Ovary (tissue), 9 donors: ENCODE data around the gene SUB1. TPM values are rescaled to one million over a fixed set of nuclear protein-coding genes. Genes with fewer than 3 reads are reported as not detected.
"Not testable (repeated sequence)": the region's sequence is repeated elsewhere in the genome, so short reads cannot be mapped to it uniquely, and the experiment has no call there.

Experiments used
- DNase-seq, 5 donors: peaks; one replicate each; pipeline ENCODE4 v3.0.0-alpha.2; 2019 to 2020
- H3K27ac ChIP-seq, 2 donors: fragments of 200-600 bp; one replicate each; pipeline versions ENCODE4 v1.5.1 to v1.8.0; 2019 to 2022
- H3K27me3 ChIP-seq: fragments of 200-600 bp; one replicate; pipeline ENCODE4 v1.8.0; 2022
- H3K36me3 ChIP-seq: fragments of 200-600 bp; sonication (generic); one replicate; pipeline ENCODE4 v1.5.1; 2019
- H3K4me1 ChIP-seq: one replicate; pipeline ENCODE4 v1.8.1; 2013; ENCODE audit warnings: mild to moderate bottlenecking, moderate library complexity; ENCODE audit not compliant: insufficient read depth
- H3K4me3 ChIP-seq: fragments of 200-600 bp; sonication (generic); one replicate; pipeline ENCODE4 v1.5.1; 2017
- H3K9me3 ChIP-seq, 2 donors: fragments of 200-600 bp in 1 of 2; sonication (generic) in 1 of 2; one replicate each; pipeline versions ENCODE4 v1.5.1 to v1.8.1; 2013 to 2019; ENCODE audit warnings: mild to moderate bottlenecking in 1 of 2, moderate library complexity in 1 of 2
- CTCF ChIP-seq, 3 donors: fragments of 450-650 bp in 2 of 3; fragments of 200-600 bp in 1 of 3; IDR thresholded peaks; one replicate each; pipeline versions ENCODE4 v1.5.1 to v1.8.0; 2016 to 2022; ENCODE audit warnings: antibody characterized with exemption in 3 of 3, mild to moderate bottlenecking in 1 of 3
- EP300 ChIP-seq: sonication (generic); formaldehyde crosslinking; IDR thresholded peaks from one replicate; pipeline ENCODE4 v1.6.1; 2017; ENCODE audit warnings: antibody characterized with exemption
- POLR2A ChIP-seq: fragments of 450-650 bp; IDR thresholded peaks from one replicate; pipeline ENCODE4 v1.6.1; 2017; ENCODE audit warnings: antibody characterized with exemption, mild to moderate bottlenecking, moderate library complexity
- WGBS, 3 donors: extraction: QIAGEN DNeasy Blood & Tissue Kit in 1 of 3; methylation state at CpG; one replicate each; pipeline versions ENCODE4 v1.1.5 to v1.1.7; 2013 to 2017; 5-methylcytosine and 5-hydroxymethylcytosine counted together
- intact Hi-C, 4 donors: fragments of 100-400 bp; cut with DNase I; formaldehyde crosslinking; loops; one replicate each; pipeline versions ENCODE4 v1.11.0 to v1.15.1; 2022 to 2023
- polyA plus RNA-seq, 2 donors: library from polyadenylated mRNA; stranded (reverse); fragments of 200-250 nt in 1 of 2; fragments of 350-450 nt in 1 of 2; fragmentation: Illumina TruSeq in 1 of 2; extraction: RNeasy Lipid Tissue Mini Kit (QIAGEN cat#74804) in 1 of 2; gene quantifications; one replicate each; pipeline ENCODE4 v1.2.3, GENCODE V29; 2013 to 2014
- total RNA-seq, 7 donors: library from RNA; depleted of rRNA in 2 of 7; stranded (reverse); fragments of >200 nt in 2 of 7; fragmentation: NEBNext Ultra II Directional in 3 of 7; extraction: Animal tissue kit (Norgen Biotek cat#: 25700) in 3 of 7; gene quantifications; one replicate each; pipeline versions ENCODE4 v1.1.0 to v1.2.4, GENCODE V29; 2016 to 2023
- donor health status: DM: no; HTN: no; CAD: no; lungs with moderate emphysema.
- donor health status: DM: no; HTN: no; CAD: no.
- donor health status: Bipolar disorder and iron deficiency.
- donor health status: DM: yes; HTN: yes; CAD: no.
- donor health status: DM: no; HTN: no; CAD: no.
- donor health status: DM: yes; HTN: yes; CAD: no.

The SUB1 gene
- total and polyA plus RNA-seq, 9 donors, result 91.9 to 185 (median 124) TPM

GRCh38 chr5:32565145-32565544 lies 20.2 kb upstream of the SUB1 start:
- Histone ChIP-seq H3K9me3 (no peaks in the 10 kb centered on the region), H3K4me3 (no peak overlapping the region), H3K27ac (no peak overlapping the region), H3K27me3 (no peaks in the 10 kb centered on the region), H3K36me3 (no peaks in the 10 kb centered on the region), H3K4me1 (no peaks in the 10 kb centered on the region)
- TF ChIP-seq POLR2A (no peak), CTCF (IDR thresholded peaks at IDR 0.05) (no peak), EP300 (no peak)
- intact Hi-C loops, result no loop called here
- 22 to 43% (median 33%) methylated on average over 1 of the region's 1 CpG for WGBS, 3 donors
- DNase-seq, result no peak

GRCh38 chr5:32566319-32567111 lies 18.8 kb upstream of the SUB1 start:
- TF ChIP-seq EP300 (no peak), POLR2A (no peak), CTCF (IDR thresholded peaks at IDR 0.05) (no peak)
- Histone ChIP-seq H3K27ac (no peak overlapping the region), H3K9me3 (no peaks in the 10 kb centered on the region), H3K27me3 (no peaks in the 10 kb centered on the region), H3K36me3 (no peaks in the 10 kb centered on the region), H3K4me3 (no peak overlapping the region), H3K4me1 (no peaks in the 10 kb centered on the region)
- no peak for DNase-seq
- WGBS, 3 donors, result 52 to 78% (median 63%) methylated on average over 3 of the region's 3 CpGs
- intact Hi-C loops, result no loop called here

GRCh38 chr5:32571128-32571527 lies 14.2 kb upstream of the SUB1 start:
- no peaks in the 10 kb centered on the region for H3K36me3 ChIP-seq
- no peaks in the 10 kb centered on the region for H3K9me3 ChIP-seq
- H3K4me3 ChIP-seq, result no peak overlapping the region
- no peak overlapping the region for H3K27ac ChIP-seq
- no peaks in the 10 kb centered on the region for H3K4me1 ChIP-seq
- no peak for DNase-seq
- 82 to 86% (median 86%) methylated on average over 1 of the region's 1 CpG for WGBS, 3 donors
- no peaks in the 10 kb centered on the region for H3K27me3 ChIP-seq
- TF ChIP-seq EP300 (no peak), POLR2A (no peak), CTCF (IDR thresholded peaks at IDR 0.05) (no peak)
- intact Hi-C loops, result no loop called here

- intact Hi-C loops, result no loop called here
- no peak overlapping the region for H3K4me3 ChIP-seq
- H3K4me1 ChIP-seq, result no peaks in the 10 kb centered on the region
- no peak for DNase-seq
- WGBS, 3 donors, result 73 to 80% (median 77%) methylated on average over 8 of the region's 8 CpGs
- no peaks in the 10 kb centered on the region for H3K36me3 ChIP-seq
- H3K9me3 ChIP-seq, result no peaks in the 10 kb centered on the region
- TF ChIP-seq POLR2A (no peak), EP300 (no peak), CTCF (IDR thresholded peaks at IDR 0.05) (no peak)
- H3K27me3 ChIP-seq, result no peaks in the 10 kb centered on the region
- H3K27ac ChIP-seq, result no peak overlapping the region
These were observed 12.4 kb upstream of the SUB1 start for GRCh38 chr5:32572778-32573480.

- DNase-seq, H3K36me3 ChIP-seq, H3K27ac ChIP-seq, H3K4me3 ChIP-seq, H3K9me3 ChIP-seq, H3K27me3 ChIP-seq, intact Hi-C loops, H3K4me1 ChIP-seq: not testable (repeated sequence)
- WGBS, 3 donors, result 70 to 82% (median 77%) methylated on average over 3 of the region's 3 CpGs
These were observed 11.9 kb upstream of the SUB1 start for GRCh38 chr5:32573481-32573854.
